ENCODE data around the gene GUCY2C.

The GUCY2C gene

GRCh38 chr12:14567351-14568162, 128.8 kb downstream of the GUCY2C start, which contains the start of gene PLBD1:
Gene PLBD1 (minus strand): TSS chr12:14567883. CDS start chr12:14567696, 187 bp downstream.
- peak; percentile 51 for DNase-seq

GRCh38 chr12:14564336-14564959, 132.0 kb downstream of the GUCY2C start:
- DNase-seq, result no peak

- DNase-seq, result no peak
These were observed 133.4 kb downstream of the GUCY2C start for GRCh38 chr12:14563046-14563445.
